Loucy (cell line): ENCODE measurements around the gene DPCD.

ENCODE experiments used
- EZH2phosphoT487 ChIP-seq: fragments of 200-600 bp; IDR thresholded peaks from 2 replicates; pipeline ENCODE4 v1.6.1; 2018; ENCODE audit warnings: antibody characterized with exemption, mild to moderate bottlenecking, moderate library complexity, borderline replicate concordance
- TF ChIP-seq, protein P1 (sequence below): fragments of 200-600 bp; sonication (generic); conservative IDR thresholded peaks from 2 replicates; pipeline ENCODE4 v1.5.1; 2014; ENCODE audit warnings: mild to moderate bottlenecking, antibody characterized with exemption, low read length

DNA sequence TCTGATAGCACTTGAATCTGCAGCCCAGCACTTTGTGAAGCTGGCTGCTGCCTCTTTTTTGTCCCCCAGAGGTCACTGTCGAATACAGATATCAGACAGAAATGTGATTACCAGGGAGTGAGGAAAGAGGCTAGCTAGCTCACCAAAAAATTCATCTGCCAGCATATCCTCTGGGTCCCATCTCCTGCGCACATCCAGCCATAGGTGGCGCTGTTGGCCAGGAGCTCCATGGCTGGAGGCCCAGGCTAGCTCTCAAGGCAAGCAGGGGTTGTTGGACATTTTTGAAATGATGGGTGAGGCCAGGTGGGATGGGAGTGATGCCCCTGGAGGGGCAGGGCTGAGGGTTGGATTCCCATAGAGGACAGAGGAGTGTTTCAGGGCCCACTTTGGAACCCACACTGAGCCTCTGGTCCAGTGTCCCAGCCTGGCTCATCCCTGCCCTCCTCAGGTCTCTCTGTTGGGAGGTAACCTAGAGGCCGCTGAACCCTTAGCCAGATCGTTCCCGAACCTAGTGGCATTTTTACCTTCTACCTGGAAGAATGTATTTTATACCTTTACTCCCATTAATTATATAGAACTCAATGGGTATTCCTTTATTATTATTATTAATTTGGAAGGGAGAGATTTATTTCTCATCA lies 14.8 kb downstream of the DPCD start:
- TF ChIP-seq, protein P1, sequence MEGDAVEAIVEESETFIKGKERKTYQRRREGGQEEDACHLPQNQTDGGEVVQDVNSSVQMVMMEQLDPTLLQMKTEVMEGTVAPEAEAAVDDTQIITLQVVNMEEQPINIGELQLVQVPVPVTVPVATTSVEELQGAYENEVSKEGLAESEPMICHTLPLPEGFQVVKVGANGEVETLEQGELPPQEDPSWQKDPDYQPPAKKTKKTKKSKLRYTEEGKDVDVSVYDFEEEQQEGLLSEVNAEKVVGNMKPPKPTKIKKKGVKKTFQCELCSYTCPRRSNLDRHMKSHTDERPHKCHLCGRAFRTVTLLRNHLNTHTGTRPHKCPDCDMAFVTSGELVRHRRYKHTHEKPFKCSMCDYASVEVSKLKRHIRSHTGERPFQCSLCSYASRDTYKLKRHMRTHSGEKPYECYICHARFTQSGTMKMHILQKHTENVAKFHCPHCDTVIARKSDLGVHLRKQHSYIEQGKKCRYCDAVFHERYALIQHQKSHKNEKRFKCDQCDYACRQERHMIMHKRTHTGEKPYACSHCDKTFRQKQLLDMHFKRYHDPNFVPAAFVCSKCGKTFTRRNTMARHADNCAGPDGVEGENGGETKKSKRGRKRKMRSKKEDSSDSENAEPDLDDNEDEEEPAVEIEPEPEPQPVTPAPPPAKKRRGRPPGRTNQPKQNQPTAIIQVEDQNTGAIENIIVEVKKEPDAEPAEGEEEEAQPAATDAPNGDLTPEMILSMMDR = peak; percentile 99
- no peak for TF ChIP-seq EZH2phosphoT487
